Kidney (tissue), 14 donors: ENCODE data around the gene EIF4A2. TPM values are rescaled to one million over a fixed set of nuclear protein-coding genes. Genes with fewer than 3 reads are reported as not detected.

Experiments used
- DNase-seq, 5 donors: peaks; one replicate each; pipeline ENCODE4 v3.0.0-alpha.2; 2013 to 2020
- FAIRE-seq: peaks from 2 replicates; lab custom pipeline; 2012; peaks lifted over from hg19 to GRCh38; lab: Jason Lieb, UNC
- H3K27ac ChIP-seq, 2 donors: one replicate each; pipeline ENCODE4 v1.7.0; 2013; ENCODE audit warnings: low read depth in 2 of 2, low read length in 2 of 2, inconsistent platforms in 1 of 2
- H3K27me3 ChIP-seq: one replicate; pipeline ENCODE4 v1.7.1; 2013; ENCODE audit warnings: low read length, inconsistent platforms; ENCODE audit not compliant: control insufficient read depth, insufficient read depth
- H3K36me3 ChIP-seq, 3 donors: one replicate each; pipeline versions ENCODE4 v1.7.0 to v1.7.1; 2013; ENCODE audit warnings: low read length in 3 of 3, control low read depth in 1 of 3, inconsistent platforms in 1 of 3; ENCODE audit not compliant: insufficient read depth in 3 of 3, control insufficient read depth in 2 of 3
- H3K4me1 ChIP-seq, 3 donors: one replicate each; pipeline versions ENCODE4 v1.7.0 to v1.7.1; 2013; ENCODE audit warnings: low read length in 3 of 3, inconsistent platforms in 1 of 3, low read depth in 1 of 3; ENCODE audit not compliant: control insufficient read depth in 2 of 3, insufficient read depth in 2 of 3
- H3K4me3 ChIP-seq, 3 donors: one replicate each; pipeline versions ENCODE4 v1.7.0 to v1.8.1; 2013; ENCODE audit warnings: low read length in 3 of 3, control low read depth in 1 of 3, inconsistent platforms in 1 of 3
- H3K9ac ChIP-seq, 3 donors: one replicate each; pipeline versions ENCODE4 v1.7.0 to v1.7.1; 2013; ENCODE audit warnings: low read length in 3 of 3, control low read depth in 1 of 3, inconsistent platforms in 1 of 3
- H3K9me3 ChIP-seq, 3 donors: one replicate each; pipeline versions ENCODE4 v1.7.0 to v1.7.1; 2013; ENCODE audit warnings: low read length in 3 of 3, control low read depth in 1 of 3, inconsistent platforms in 1 of 3; ENCODE audit not compliant: control insufficient read depth in 2 of 3, insufficient read depth in 1 of 3
- intact Hi-C: fragments of 100-400 bp; cut with DNase I; formaldehyde crosslinking; loops from one replicate; pipeline ENCODE4 v1.11.1; 2022
- polyA plus RNA-seq: library from polyadenylated mRNA; stranded (reverse); fragments of 350-450 nt; fragmentation: Illumina TruSeq; extraction: RNeasy Lipid Tissue Mini Kit (QIAGEN cat#74804); gene quantifications from one replicate; pipeline ENCODE4 v1.2.3, GENCODE V29; 2014; ENCODE audit warnings: low read depth, low replicate concordance; ENCODE audit not compliant: insufficient read depth
- total RNA-seq: library from RNA; stranded (reverse); fragmentation: NEBNext Ultra II Directional; extraction: Animal tissue kit (Norgen Biotek cat#: 25700); gene quantifications from one replicate; pipeline ENCODE4 v1.2.1, GENCODE V29; 2021
- TF ChIP-seq, protein P1 (sequence below): IDR thresholded peaks from 3 replicates; pipeline ENCODE4 v1.5.1; 2012; ENCODE audit warnings: mild to moderate bottlenecking, moderate library complexity, borderline replicate concordance; ENCODE audit not compliant: insufficient read depth; ENCODE audit errors: extremely low read depth
- donor health status: control.
- donor health status: control.
- donor health status: control.
- donor health status: control.
- donor health status: control.
- donor health status: DM: yes; HTN: yes; CAD: no.
- donor health status: Normal renal cell carcinoma (clear cell type).

Gene EIF4A2
- total and polyA plus RNA-seq, 2 donors from 2014 or later = 310 to 333 TPM

- peak overlapping the region; percentile 99 to 100 (median 100) for H3K4me3 ChIP-seq
Measured at GRCh38 chr3:186784820-186785494, 1.6 kb downstream of the EIF4A2 start.

DNA sequence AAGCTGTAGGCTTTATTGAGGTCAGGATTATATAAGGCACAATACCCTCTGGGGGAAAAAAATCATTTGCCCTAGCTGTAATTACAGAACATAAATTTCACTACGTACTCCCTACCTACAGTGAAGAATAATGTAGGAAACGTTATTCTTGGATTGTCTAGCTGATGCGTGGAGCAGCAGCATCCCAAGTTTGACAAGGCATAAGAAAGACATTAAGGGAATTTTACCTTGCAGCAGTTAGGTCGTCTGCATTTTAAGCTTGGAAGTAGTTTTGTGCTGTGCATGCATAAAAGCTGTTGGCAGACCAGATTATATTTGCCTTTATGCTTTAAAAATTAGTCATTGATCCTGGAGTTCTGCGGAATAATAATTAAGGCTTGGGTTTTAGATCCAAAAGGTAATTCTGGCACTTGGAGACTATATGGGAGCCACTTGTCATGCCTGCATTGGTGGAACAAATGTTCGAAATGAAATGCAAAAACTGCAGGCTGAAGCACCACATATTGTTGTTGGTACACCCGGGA lies 2.2 kb downstream of the EIF4A2 start:
- Histone ChIP-seq H3K4me1 (peaks cover 11 to 31% (median 24%) of the 10 kb centered on the region in 3 donors), H3K27ac (peak overlapping the region in 1 of 2 donors; percentile 13), H3K9ac (peak overlapping the region; percentile 53 to 100 (median 100)), H3K27me3 (no peaks in the 10 kb centered on the region), H3K4me3 (peak overlapping the region; percentile 99 to 100 (median 100)), H3K9me3 (no peaks in the 10 kb centered on the region), H3K36me3 (peaks cover 44 to 49% (median 46%) of the 10 kb centered on the region in 3 donors)
- DNase-seq (no peak), FAIRE-seq (no peak)
- intact Hi-C loops = no loop called here
- TF ChIP-seq, protein P1, sequence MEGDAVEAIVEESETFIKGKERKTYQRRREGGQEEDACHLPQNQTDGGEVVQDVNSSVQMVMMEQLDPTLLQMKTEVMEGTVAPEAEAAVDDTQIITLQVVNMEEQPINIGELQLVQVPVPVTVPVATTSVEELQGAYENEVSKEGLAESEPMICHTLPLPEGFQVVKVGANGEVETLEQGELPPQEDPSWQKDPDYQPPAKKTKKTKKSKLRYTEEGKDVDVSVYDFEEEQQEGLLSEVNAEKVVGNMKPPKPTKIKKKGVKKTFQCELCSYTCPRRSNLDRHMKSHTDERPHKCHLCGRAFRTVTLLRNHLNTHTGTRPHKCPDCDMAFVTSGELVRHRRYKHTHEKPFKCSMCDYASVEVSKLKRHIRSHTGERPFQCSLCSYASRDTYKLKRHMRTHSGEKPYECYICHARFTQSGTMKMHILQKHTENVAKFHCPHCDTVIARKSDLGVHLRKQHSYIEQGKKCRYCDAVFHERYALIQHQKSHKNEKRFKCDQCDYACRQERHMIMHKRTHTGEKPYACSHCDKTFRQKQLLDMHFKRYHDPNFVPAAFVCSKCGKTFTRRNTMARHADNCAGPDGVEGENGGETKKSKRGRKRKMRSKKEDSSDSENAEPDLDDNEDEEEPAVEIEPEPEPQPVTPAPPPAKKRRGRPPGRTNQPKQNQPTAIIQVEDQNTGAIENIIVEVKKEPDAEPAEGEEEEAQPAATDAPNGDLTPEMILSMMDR = no peak

More at GRCh38 chr3:186784820-186785494, 1.6 kb downstream of the EIF4A2 start:
- FAIRE-seq (no peak), DNase-seq (no peak)
- peaks cover 44 to 49% (median 46%) of the 10 kb centered on the region in 3 donors for H3K36me3 ChIP-seq
- peaks cover 11 to 31% (median 24%) of the 10 kb centered on the region in 3 donors for H3K4me1 ChIP-seq
- peak overlapping the region; percentile 99 to 100 (median 100) for H3K9ac ChIP-seq
- peak overlapping the region; percentile 13 to 42 for H3K27ac ChIP-seq
- no peaks in the 10 kb centered on the region for H3K9me3 ChIP-seq
- intact Hi-C loops = no loop called here
- H3K27me3 ChIP-seq = no peaks in the 10 kb centered on the region
- TF ChIP-seq, protein P1 = no peak

DNA sequence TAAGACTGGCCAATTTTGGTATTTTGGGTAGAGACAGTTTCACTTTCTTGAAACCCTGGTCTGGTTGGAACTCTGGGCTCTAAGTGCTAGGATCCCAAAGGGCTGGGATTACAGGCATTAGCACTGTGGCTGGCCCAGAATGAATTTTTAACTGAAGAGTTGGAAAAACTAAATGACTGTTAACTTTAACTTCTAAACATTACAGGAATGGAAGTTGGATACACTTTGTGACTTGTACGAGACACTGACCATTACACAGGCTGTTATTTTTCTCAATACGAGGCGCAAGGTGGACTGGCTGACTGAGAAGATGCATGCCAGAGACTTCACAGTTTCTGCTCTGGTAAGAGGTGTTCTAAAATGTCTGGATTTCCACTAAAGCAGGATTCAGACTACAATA lies 3.5 kb downstream of the EIF4A2 start:
- no peak overlapping the region for H3K27ac ChIP-seq
- intact Hi-C loops = no loop called here

More for the DNA sequence above, 3.5 kb downstream of the EIF4A2 start:
- no peak for DNase-seq
- Histone ChIP-seq H3K9ac (peak overlapping the region in 1 of 3 donors; percentile 20), H3K27me3 (no peaks in the 10 kb centered on the region), H3K9me3 (no peaks in the 10 kb centered on the region), H3K36me3 (peaks cover 44 to 49% (median 49%) of the 10 kb centered on the region in 3 donors), H3K4me3 (peak overlapping the region in 1 of 3 donors; percentile 99), H3K4me1 (peaks cover 11 to 31% (median 24%) of the 10 kb centered on the region in 3 donors)
- FAIRE-seq = no peak
- TF ChIP-seq, protein P1 = no peak
